Amniotic epithelial cell (primary cell): ENCODE measurements around the gene GPS1.
A peak's percentile ranks its signal among the peaks of the same experiment; 100 is the strongest.

ENCODE experiments used
- DNase-seq: peaks from one replicate; pipeline ENCODE4 v3.0.0-alpha.2; 2010; ENCODE audit warnings: low read depth

GPS1 gene

GRCh38 chr17:82059272-82060000 lies 7.7 kb downstream of the GPS1 start:
- DNase-seq = no peak

GRCh38 chr17:82060001-82060380 lies 8.3 kb downstream of the GPS1 start:
- no peak for DNase-seq

GRCh38 chr17:82060614-82061013 lies 8.9 kb downstream of the GPS1 start:
- DNase-seq = no peak

- DNase-seq = no peak
These were observed 9.6 kb downstream of the GPS1 start for GRCh38 chr17:82061047-82061925.

- no peak for DNase-seq
These were observed 10.6 kb downstream of the GPS1 start for GRCh38 chr17:82062076-82062983.

GRCh38 chr17:82062984-82063368 lies 11.3 kb downstream of the GPS1 start:
- DNase-seq = no peak

- no peak for DNase-seq
These were observed 12.0 kb downstream of the GPS1 start for GRCh38 chr17:82063424-82064415.

- DNase-seq = no peak
These were observed 12.9 kb downstream of the GPS1 start for GRCh38 chr17:82064433-82065192.

- peak; percentile 11 for DNase-seq
These were observed 13.5 kb downstream of the GPS1 start for GRCh38 chr17:82065193-82065637.

- peak; percentile 44 for DNase-seq
These were observed 14.1 kb downstream of the GPS1 start, which contains the start of gene DUS1L for GRCh38 chr17:82065638-82066303. Gene DUS1L, minus strand, starts transcription at chr17:82065804. Its CDS starts 745 bp downstream, at chr17:82065059.

GRCh38 chr17:82070611-82071010 lies 18.9 kb downstream of the GPS1 start:
- no peak for DNase-seq

GRCh38 chr17:82072827-82073226 lies 21.1 kb downstream of the GPS1 start:
- DNase-seq = no peak

GRCh38 chr17:82073446-82073845 lies 21.7 kb downstream of the GPS1 start:
- no peak for DNase-seq

GRCh38 chr17:82076018-82076784 lies 24.5 kb downstream of the GPS1 start:
- peak; percentile 58 for DNase-seq

- DNase-seq = no peak
These were observed 25.3 kb downstream of the GPS1 start for GRCh38 chr17:82076785-82077591.

GRCh38 chr17:82077617-82078358 lies 26.1 kb downstream of the GPS1 start:
- DNase-seq = peak; percentile 21

GRCh38 chr17:82078433-82078832 lies 26.7 kb downstream of the GPS1 start:
- DNase-seq = no peak
